B cell (primary cell): ENCODE results near the gene PRDM15. TPM values are rescaled to one million over a fixed set of nuclear protein-coding genes. Genes with fewer than 3 reads are reported as not detected.
A peak's percentile ranks its signal among the peaks of the same experiment; 100 is the strongest.

ENCODE experiments used
- ATAC-seq: fragments of 200-7000 bp; cut with Tn5 transposase; one replicate; pipeline ENCODE4 v1.10.0; 2021; ENCODE audit warnings: low read depth, mild to moderate bottlenecking, moderate number of reproducible peaks, moderate library complexity
- CTCF ChIA-PET: fragments of 350-600 bp; sonication (Branson Sonifier 250); formaldehyde crosslinking; loops from one replicate; lab custom pipeline; 2021; ENCODE audit warnings: antibody characterized with exemption, inconsistent platforms; lab: Charles Lee
- POLR2A ChIA-PET: fragments of 350-600 bp; sonication (Branson Sonifier 250); formaldehyde crosslinking; loops from one replicate; lab custom pipeline; 2021; ENCODE audit warnings: antibody characterized with exemption; lab: Charles Lee
- DNase-seq: peaks from one replicate; pipeline ENCODE4 v3.0.0; 2013
- H2AFZ ChIP-seq: 2 replicates; pipeline ENCODE4 v1.6.1; 2012; ENCODE audit warnings: mild to moderate bottlenecking, low read depth, low read length; ENCODE audit not compliant: insufficient read depth, poor library complexity, severe bottlenecking
- H3K27ac ChIP-seq, 2 donors: 1 replicate in 1 of 2; 2 replicates in 1 of 2; pipeline ENCODE4 v1.5.1; 2012 to 2013; ENCODE audit warnings: low read length in 2 of 2, mild to moderate bottlenecking in 2 of 2, moderate library complexity in 1 of 2
- H3K27me3 ChIP-seq, 4 experiments: fragments of 200-600 bp in 1 of 4; sonication (generic) in 1 of 4; replicated peaks in 1 of 4; 1 replicate in 2 of 4; 2 replicates in 2 of 4; pipeline versions ENCODE4 v1.6.1 to v1.7.0; 2013 to 2016; ENCODE audit warnings: low read length in 3 of 4, mild to moderate bottlenecking in 2 of 4, mixed read lengths in 1 of 4, moderate library complexity in 1 of 4; ENCODE audit not compliant: insufficient read depth in 4 of 4, control insufficient read depth in 3 of 4; ENCODE audit errors: control extremely low read depth in 1 of 4
- H3K36me3 ChIP-seq, 2 experiments: replicated peaks in 1 of 2; 1 replicate in 1 of 2; 2 replicates in 1 of 2; pipeline versions ENCODE4 v1.6.1 to v1.7.1; 2013; ENCODE audit warnings: low read length in 1 of 2; ENCODE audit not compliant: insufficient read depth in 2 of 2, control insufficient read depth in 1 of 2; ENCODE audit errors: control extremely low read depth in 1 of 2, extremely low read depth in 1 of 2
- H3K4me1 ChIP-seq, 2 donors: fragments of 200-600 bp in 1 of 2; sonication (generic) in 1 of 2; 1 replicate in 1 of 2; 2 replicates in 1 of 2; pipeline versions ENCODE4 v1.5.1 to v1.6.1; 2013 to 2017; ENCODE audit warnings: low read length in 2 of 2; ENCODE audit not compliant: control insufficient read depth in 2 of 2, insufficient read depth in 2 of 2
- H3K4me2 ChIP-seq: replicated peaks from 2 replicates; pipeline ENCODE3; 2012; ENCODE audit warnings: mild to moderate bottlenecking, low read depth, low read length; ENCODE audit not compliant: poor library complexity, severe bottlenecking
- H3K4me3 ChIP-seq, 5 experiments: fragments of 200-600 bp in 1 of 5; sonication (generic) in 1 of 5; 1 replicate in 3 of 5; 2 replicates in 2 of 5; pipeline versions ENCODE4 v1.5.1 to v1.7.0; 2011 to 2016; ENCODE audit warnings: low read length in 4 of 5, mild to moderate bottlenecking in 4 of 5, low read depth in 2 of 5, control low read depth in 1 of 5, moderate library complexity in 1 of 5; ENCODE audit not compliant: insufficient read depth in 1 of 5; ENCODE audit errors: control extremely low read depth in 1 of 5, extremely low read depth in 1 of 5
- H3K79me2 ChIP-seq: fragments of 200-600 bp; sonication (generic); one replicate; pipeline ENCODE4 v1.6.0; 2016; ENCODE audit warnings: low read length; ENCODE audit not compliant: control insufficient read depth, insufficient read depth
- H3K9ac ChIP-seq: fragments of 200-600 bp; sonication (generic); 2 replicates; pipeline ENCODE4 v1.6.1; 2017; ENCODE audit warnings: mild to moderate bottlenecking, low read length, moderate library complexity
- H3K9me3 ChIP-seq, 3 donors: one replicate each; pipeline versions ENCODE4 v1.6.1 to v1.7.1; 2013; ENCODE audit warnings: low read length in 2 of 3; ENCODE audit not compliant: control insufficient read depth in 2 of 3, insufficient read depth in 1 of 3; ENCODE audit errors: control extremely low read depth in 1 of 3
- H4K20me1 ChIP-seq: 2 replicates; pipeline ENCODE4 v1.6.0; 2012; ENCODE audit warnings: mild to moderate bottlenecking, low read length; ENCODE audit not compliant: insufficient read depth, control insufficient read depth, poor library complexity, severe bottlenecking
- H3K27ac Mint-ChIP-seq: one replicate; pipeline ENCODE4 v1.8.0; 2021; ENCODE audit warnings: mixed read lengths
- H3K27me3 Mint-ChIP-seq: one replicate; pipeline ENCODE4 v1.8.0; 2021; ENCODE audit warnings: mixed read lengths
- H3K4me1 Mint-ChIP-seq: one replicate; pipeline ENCODE4 v1.8.0; 2021; ENCODE audit warnings: mixed read lengths
- H3K4me3 Mint-ChIP-seq: one replicate; pipeline ENCODE4 v1.8.0; 2021; ENCODE audit warnings: mixed read lengths
- H3K9me3 Mint-ChIP-seq: one replicate; pipeline ENCODE4 v1.8.0; 2022; ENCODE audit warnings: mixed read lengths; ENCODE audit not compliant: insufficient read depth
- CTCF ChIP-seq: fragments of 200-600 bp; IDR thresholded peaks from one replicate; pipeline ENCODE4 v1.8.0; 2022; ENCODE audit warnings: antibody characterized with exemption, mild to moderate bottlenecking
- EZH2 ChIP-seq: IDR thresholded peaks from 2 replicates; pipeline ENCODE4 v1.6.1; 2012; ENCODE audit warnings: borderline replicate concordance, low read depth, mild to moderate bottlenecking, moderate library complexity, low read length; ENCODE audit not compliant: insufficient read depth, poor library complexity, severe bottlenecking
- WGBS: methylation state at CpG from one replicate; pipeline ENCODE4 v1.1.5; 2013; ENCODE audit warnings: missing lambda C conversion rate; ENCODE audit not compliant: insufficient coverage; 5-methylcytosine and 5-hydroxymethylcytosine counted together
- intact Hi-C: fragments of 100-400 bp; cut with micrococcal nuclease; formaldehyde crosslinking; loops from one replicate; pipeline ENCODE4 v1.10.0; 2022
- polyA plus RNA-seq: library from polyadenylated mRNA; depleted of rRNA; stranded (reverse); fragments of >200 nt; gene quantifications from 2 replicates; pipeline ENCODE4 v1.2.3, GENCODE V29; 2012
- total RNA-seq, 2 donors: library from RNA; stranded (reverse); fragments of 120-200 nt in 1 of 2; gene quantifications; 1 replicate in 1 of 2; 2 replicates in 1 of 2; pipeline versions ENCODE4 v1.2.3 to v1.2.4, GENCODE V29; 2013 to 2022

Gene PRDM15
- total and polyA plus RNA-seq, 2 donors (not counting 1 experiment from before 2014, with no cell fraction given): 21.3 to 29.2 TPM

GRCh38 chr21:41920476-41920875 lies 41.3 kb upstream of the PRDM15 start:
- TF ChIP-seq EZH2 (no peak), CTCF (no peak)
- Histone ChIP-seq H2AFZ (no peak overlapping the region), H3K9ac (no peak overlapping the region), H3K4me2 (peak overlapping the region; percentile 57), H3K4me3 (no peak overlapping the region), H3K9me3 (no peaks in the 10 kb centered on the region), H3K4me1 (peaks cover 40 to 42% of the 10 kb centered on the region in 2 donors), H4K20me1 (no peaks in the 10 kb centered on the region), H3K36me3 (peaks cover 0 to 15% of the 10 kb centered on the region in 2 experiments), H3K27me3 (no peaks in the 10 kb centered on the region), H3K27ac (no peak overlapping the region), H3K79me2 (peaks cover 22% of the 10 kb centered on the region)
- no peak overlapping the region for H3K4me3 Mint-ChIP-seq
- ChIA-PET CTCF (interaction anchor here (0.8 to 2.5 kb wide), 6 partner anchors 9 to 228 kb away, joined by 3 to 10 read pairs (median 4); no protein-coding TSS in a partner anchor), POLR2A (interaction anchor here (1.1 kb wide), 1 partner anchor 188 kb away, joined by 11 read pairs; no protein-coding TSS in a partner anchor)
- intact Hi-C loops: loop anchor here (10.0 kb wide), 1 partner anchor 614 kb away; no protein-coding TSS in a partner anchor
- no peaks in the 10 kb centered on the region for H3K27me3 Mint-ChIP-seq
- ATAC-seq (no peak), DNase-seq (no peak)
- 100% methylated on average over 3 of the region's 5 CpGs for WGBS
- H3K27ac Mint-ChIP-seq: no peak overlapping the region
- no peaks in the 10 kb centered on the region for H3K9me3 Mint-ChIP-seq
- peaks cover 39% of the 10 kb centered on the region for H3K4me1 Mint-ChIP-seq

GRCh38 chr21:41919666-41920398 lies 40.7 kb upstream of the PRDM15 start:
- H3K4me1 Mint-ChIP-seq: peaks cover 34% of the 10 kb centered on the region
- Histone ChIP-seq H3K9ac (no peak overlapping the region), H3K9me3 (no peaks in the 10 kb centered on the region), H4K20me1 (no peaks in the 10 kb centered on the region), H3K27me3 (no peaks in the 10 kb centered on the region), H3K4me1 (peaks cover 34 to 36% of the 10 kb centered on the region in 2 donors), H3K27ac (no peak overlapping the region), H3K36me3 (peaks cover 0 to 15% of the 10 kb centered on the region in 2 experiments), H3K79me2 (peaks cover 16% of the 10 kb centered on the region), H3K4me3 (no peak overlapping the region), H3K4me2 (no peak overlapping the region), H2AFZ (no peak overlapping the region)
- no peaks in the 10 kb centered on the region for H3K27me3 Mint-ChIP-seq
- WGBS: 96% methylated on average over 15 of the region's 15 CpGs
- no peak overlapping the region for H3K27ac Mint-ChIP-seq
- TF ChIP-seq CTCF (no peak), EZH2 (no peak)
- no peak overlapping the region for H3K4me3 Mint-ChIP-seq
- no peaks in the 10 kb centered on the region for H3K9me3 Mint-ChIP-seq
- ATAC-seq (no peak), DNase-seq (no peak)
- POLR2A ChIA-PET: no interaction called here
- intact Hi-C loops: loop anchor here (10.0 kb wide), 1 partner anchor 615 kb away; no protein-coding TSS in a partner anchor
- CTCF ChIA-PET: interaction anchor here (1.5 to 2.5 kb wide), 4 partner anchors 10 to 197 kb away, joined by 3 to 10 read pairs (median 6); no protein-coding TSS in a partner anchor
